Esophagus muscularis mucosa (tissue), 3 donors: ENCODE data around the gene PDGFB.

Experiments
- POLR2AphosphoS5 ChIP-seq, 2 donors: sonication (generic); formaldehyde crosslinking; IDR thresholded peaks; one replicate each; pipeline ENCODE4 v1.6.1; 2017; ENCODE audit warnings: antibody characterized with exemption in 2 of 2
- TF ChIP-seq, protein P1 (sequence below), 3 experiments: fragments of 200-600 bp in 2 of 3; fragments of 450-650 bp in 1 of 3; sonication (generic) in 2 of 3; IDR thresholded peaks; one replicate each; pipeline ENCODE4 v1.5.1; 2017 to 2019; ENCODE audit warnings: antibody characterized with exemption in 3 of 3, mild to moderate bottlenecking in 2 of 3, moderate library complexity in 1 of 3

DNA sequence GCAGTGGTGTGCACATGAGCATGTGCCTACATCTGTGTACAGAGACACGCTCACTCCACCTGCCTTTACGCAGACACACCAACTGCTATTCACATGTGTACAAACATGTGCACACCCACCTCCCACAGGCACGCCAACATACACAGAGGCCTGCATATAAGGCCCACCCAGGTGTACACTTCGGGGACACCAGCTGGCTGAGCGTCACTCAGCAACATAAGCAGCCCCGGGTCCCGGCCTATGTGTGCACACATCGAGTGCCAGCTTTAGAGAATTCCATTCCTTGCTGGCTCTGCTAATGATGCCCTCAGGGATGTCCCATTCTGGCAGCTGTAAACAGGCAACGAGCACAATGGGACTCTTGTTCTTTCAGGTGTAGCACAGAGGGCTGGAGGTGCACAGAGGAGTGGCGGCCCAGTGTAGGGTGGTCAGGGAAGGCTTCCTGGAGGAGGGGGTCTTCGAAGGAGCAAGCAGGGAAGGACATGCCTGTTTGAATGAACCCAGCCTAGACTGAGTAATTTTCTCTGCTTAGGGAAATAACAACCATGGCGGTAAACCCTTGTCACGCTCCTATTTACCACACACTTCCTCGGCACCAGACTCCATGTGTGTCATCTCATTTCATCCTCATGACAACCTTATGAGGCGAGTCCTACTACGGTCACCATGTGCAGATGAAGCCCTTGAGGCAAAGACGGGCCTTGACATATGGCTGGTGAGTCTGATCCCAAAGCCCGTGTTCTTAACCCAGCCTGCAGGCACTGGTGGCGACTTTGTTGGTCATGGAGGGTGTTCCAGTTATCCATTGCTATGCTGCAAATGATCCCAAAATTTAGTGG lies 39.6 kb upstream of the PDGFB start:
- TF ChIP-seq, protein P1, sequence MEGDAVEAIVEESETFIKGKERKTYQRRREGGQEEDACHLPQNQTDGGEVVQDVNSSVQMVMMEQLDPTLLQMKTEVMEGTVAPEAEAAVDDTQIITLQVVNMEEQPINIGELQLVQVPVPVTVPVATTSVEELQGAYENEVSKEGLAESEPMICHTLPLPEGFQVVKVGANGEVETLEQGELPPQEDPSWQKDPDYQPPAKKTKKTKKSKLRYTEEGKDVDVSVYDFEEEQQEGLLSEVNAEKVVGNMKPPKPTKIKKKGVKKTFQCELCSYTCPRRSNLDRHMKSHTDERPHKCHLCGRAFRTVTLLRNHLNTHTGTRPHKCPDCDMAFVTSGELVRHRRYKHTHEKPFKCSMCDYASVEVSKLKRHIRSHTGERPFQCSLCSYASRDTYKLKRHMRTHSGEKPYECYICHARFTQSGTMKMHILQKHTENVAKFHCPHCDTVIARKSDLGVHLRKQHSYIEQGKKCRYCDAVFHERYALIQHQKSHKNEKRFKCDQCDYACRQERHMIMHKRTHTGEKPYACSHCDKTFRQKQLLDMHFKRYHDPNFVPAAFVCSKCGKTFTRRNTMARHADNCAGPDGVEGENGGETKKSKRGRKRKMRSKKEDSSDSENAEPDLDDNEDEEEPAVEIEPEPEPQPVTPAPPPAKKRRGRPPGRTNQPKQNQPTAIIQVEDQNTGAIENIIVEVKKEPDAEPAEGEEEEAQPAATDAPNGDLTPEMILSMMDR (IDR thresholded peaks at IDR 0.05), result no peak
- no peak for TF ChIP-seq POLR2AphosphoS5 (IDR thresholded peaks at IDR 0.05)
